HG02852 (cell line): ENCODE results near the gene ZNF438.
A peak's percentile ranks its signal among the peaks of the same experiment; 100 is the strongest.
"Not testable (repeated sequence)": the region's sequence is repeated elsewhere in the genome, so short reads cannot be mapped to it uniquely, and the experiment has no call there.

Experiments
- ATAC-seq: cut with Tn5 transposase; IDR thresholded peaks from one replicate; pipeline ENCODE4 v1.9.1; 2021; ENCODE audit warnings: mild to moderate bottlenecking, moderate library complexity; ENCODE audit not compliant: unreplicated experiment

Gene ZNF438

GRCh38 chr10:30988831-30989435, 42.7 kb downstream of the ZNF438 start:
- no peak for ATAC-seq

- no peak for ATAC-seq
Measured at GRCh38 chr10:30987463-30987862, 44.2 kb downstream of the ZNF438 start.

- ATAC-seq, result no peak
Measured at GRCh38 chr10:30986053-30986555, 45.6 kb downstream of the ZNF438 start.

GRCh38 chr10:30985512-30985911, 46.2 kb downstream of the ZNF438 start:
- ATAC-seq, result no peak

- ATAC-seq, result no peak
Measured at GRCh38 chr10:30984563-30985328, 46.9 kb downstream of the ZNF438 start.

GRCh38 chr10:30983209-30983608, 48.5 kb downstream of the ZNF438 start:
- ATAC-seq, result not testable (repeated sequence)

GRCh38 chr10:30980951-30981616, 50.6 kb downstream of the ZNF438 start:
- no peak for ATAC-seq

GRCh38 chr10:30979956-30980355, 51.7 kb downstream of the ZNF438 start:
- no peak for ATAC-seq

- ATAC-seq, result no peak
Measured at GRCh38 chr10:30978843-30979242, 52.8 kb downstream of the ZNF438 start.

- ATAC-seq, result no peak
Measured at GRCh38 chr10:30977385-30977784, 54.3 kb downstream of the ZNF438 start.

- ATAC-seq, result no peak
Measured at GRCh38 chr10:30974773-30975415, 56.8 kb downstream of the ZNF438 start.

- ATAC-seq, result no peak
Measured at GRCh38 chr10:30974355-30974754, 57.3 kb downstream of the ZNF438 start.

GRCh38 chr10:30973737-30974136, 57.9 kb downstream of the ZNF438 start:
- ATAC-seq, result no peak

GRCh38 chr10:30970760-30971460, 60.8 kb downstream of the ZNF438 start:
- no peak for ATAC-seq

- ATAC-seq, result no peak
Measured at GRCh38 chr10:30968711-30969110, 63.0 kb downstream of the ZNF438 start.

- ATAC-seq, result no peak
Measured at GRCh38 chr10:30967650-30968410, 63.8 kb downstream of the ZNF438 start.

- no peak for ATAC-seq
Measured at GRCh38 chr10:30963992-30964930, 67.4 kb downstream of the ZNF438 start.

- ATAC-seq, result no peak
Measured at GRCh38 chr10:30962522-30962921, 69.1 kb downstream of the ZNF438 start.

GRCh38 chr10:30959836-30960210, 71.8 kb downstream of the ZNF438 start:
- ATAC-seq, result peak; percentile 20
